GM21737 (cell line): ENCODE results near the gene FAM162B.
"Not testable (repeated sequence)": the region's sequence is repeated elsewhere in the genome, so short reads cannot be mapped to it uniquely, and the experiment has no call there.

Experiments
- ATAC-seq: cut with Tn5 transposase; IDR thresholded peaks from one replicate; pipeline ENCODE4 v1.9.1; 2021; ENCODE audit warnings: mild to moderate bottlenecking, moderate library complexity; ENCODE audit not compliant: unreplicated experiment

The FAM162B gene

GRCh38 chr6:116730513-116730912 lies 35.0 kb downstream of the FAM162B start:
- no peak for ATAC-seq

GRCh38 chr6:116726947-116727346 lies 38.6 kb downstream of the FAM162B start:
- no peak for ATAC-seq

DNA sequence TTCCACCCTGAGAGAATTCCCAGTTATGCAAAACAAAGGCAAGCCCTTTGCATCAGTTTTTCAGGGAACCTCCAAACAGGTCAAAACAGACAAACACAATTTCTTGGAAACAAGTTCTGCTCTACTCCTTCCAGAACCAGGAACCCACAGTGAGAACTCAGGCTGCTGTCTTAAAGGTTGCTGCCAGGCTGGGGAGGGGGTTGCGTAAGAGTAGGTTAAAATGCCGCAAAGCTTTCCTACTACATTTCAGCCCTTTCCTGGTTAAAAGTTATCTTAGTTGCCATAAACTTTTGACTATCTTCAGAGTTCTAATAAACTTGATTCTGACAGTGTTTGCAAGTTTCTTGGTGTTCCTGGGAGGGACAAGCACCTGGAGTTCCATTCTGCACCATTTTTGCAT lies 50.8 kb downstream of the FAM162B start:
- ATAC-seq = no peak

- ATAC-seq = no peak
Observed at GRCh38 chr6:116714296-116714695, 51.2 kb downstream of the FAM162B start.

- no peak for ATAC-seq
Observed at GRCh38 chr6:116705917-116706316, 59.6 kb downstream of the FAM162B start.

DNA sequence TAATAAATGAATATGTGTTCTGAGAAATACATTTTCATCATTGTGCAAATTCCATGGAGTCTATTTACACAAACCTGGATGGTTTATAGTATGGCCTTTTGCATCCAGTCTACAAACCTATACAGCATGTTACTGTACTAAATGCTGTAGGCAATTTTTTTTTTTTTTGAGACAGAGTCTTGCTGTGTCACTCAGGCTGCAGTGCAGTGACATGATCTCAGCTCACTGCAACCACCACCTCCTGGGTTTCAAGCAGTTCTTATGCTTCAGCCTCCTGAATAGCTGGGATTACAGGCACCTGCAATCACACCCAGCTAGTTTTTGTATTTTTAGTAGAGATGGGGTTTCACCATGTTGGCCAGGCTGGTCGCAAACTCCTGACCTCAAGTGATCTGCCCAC lies 61.6 kb downstream of the FAM162B start:
- not testable (repeated sequence) for ATAC-seq
